Loucy (cell line): ENCODE measurements around the gene LEF1.

Source experiments
- H2AFZ ChIP-seq: fragments of 200-600 bp; sonication (generic); 2 replicates; pipeline ENCODE4 v1.6.0; 2016; ENCODE audit warnings: antibody characterized with exemption, mild to moderate bottlenecking, low read length, moderate library complexity
- H3F3A ChIP-seq: fragments of 200-600 bp; 2 replicates; pipeline ENCODE4 v1.6.0; 2016; ENCODE audit warnings: antibody characterized with exemption, low read depth, mild to moderate bottlenecking
- H3K27me3 ChIP-seq: fragments of 200-600 bp; sonication (generic); 2 replicates; pipeline ENCODE4 v1.6.1; 2014; ENCODE audit warnings: low read length, mild to moderate bottlenecking; ENCODE audit not compliant: insufficient read depth, poor library complexity, severe bottlenecking
- H3K36me3 ChIP-seq: fragments of 200-600 bp; sonication (generic); 2 replicates; pipeline ENCODE4 v1.6.1; 2016; ENCODE audit warnings: low read length; ENCODE audit not compliant: insufficient read depth
- H3K4me1 ChIP-seq: fragments of 200-600 bp; sonication (generic); 2 replicates; pipeline ENCODE4 v1.5.1; 2014; ENCODE audit warnings: low read length, mild to moderate bottlenecking; ENCODE audit not compliant: insufficient read depth, poor library complexity, severe bottlenecking
- H3K4me2 ChIP-seq: fragments of 200-600 bp; sonication (generic); 2 replicates; pipeline ENCODE4 v1.6.0; 2014; ENCODE audit warnings: antibody characterized with exemption, low read length, low read depth, mild to moderate bottlenecking; ENCODE audit not compliant: poor library complexity, severe bottlenecking
- H3K4me3 ChIP-seq: fragments of 200-600 bp; sonication (generic); 2 replicates; pipeline ENCODE4 v1.5.1; 2014; ENCODE audit warnings: low read length, mild to moderate bottlenecking, mixed read lengths; ENCODE audit not compliant: poor library complexity, severe bottlenecking
- H3K79me2 ChIP-seq: fragments of 200-600 bp; sonication (generic); 2 replicates; pipeline ENCODE4 v1.6.1; 2014; ENCODE audit warnings: low read length; ENCODE audit not compliant: insufficient read depth
- H3K9ac ChIP-seq: fragments of 200-600 bp; sonication (generic); 2 replicates; pipeline ENCODE4 v1.6.0; 2014; ENCODE audit warnings: mild to moderate bottlenecking, low read depth, low read length, moderate library complexity; ENCODE audit not compliant: poor library complexity, severe bottlenecking
- H3K9me2 ChIP-seq: fragments of 200-600 bp; sonication (generic); replicated peaks from 2 replicates; pipeline ENCODE4 v1.6.1; 2016; ENCODE audit warnings: low read depth, low read length, mixed read lengths
- H3K9me3 ChIP-seq: fragments of 200-600 bp; sonication (generic); 2 replicates; pipeline ENCODE4 v1.6.1; 2014; ENCODE audit warnings: mild to moderate bottlenecking, antibody characterized with exemption, low read length, low read depth; ENCODE audit not compliant: insufficient read depth
- H4K20me1 ChIP-seq: fragments of 200-600 bp; sonication (generic); 2 replicates; pipeline ENCODE4 v1.6.0; 2014; ENCODE audit warnings: antibody characterized with exemption, low read length, mild to moderate bottlenecking; ENCODE audit not compliant: insufficient read depth, poor library complexity, severe bottlenecking
- EZH2phosphoT487 ChIP-seq: fragments of 200-600 bp; IDR thresholded peaks from 2 replicates; pipeline ENCODE4 v1.6.1; 2018; ENCODE audit warnings: antibody characterized with exemption, mild to moderate bottlenecking, moderate library complexity, borderline replicate concordance
- TF ChIP-seq, protein P1 (sequence below): fragments of 200-600 bp; sonication (generic); conservative IDR thresholded peaks from 2 replicates; pipeline ENCODE4 v1.5.1; 2014; ENCODE audit warnings: mild to moderate bottlenecking, antibody characterized with exemption, low read length

The LEF1 gene

DNA sequence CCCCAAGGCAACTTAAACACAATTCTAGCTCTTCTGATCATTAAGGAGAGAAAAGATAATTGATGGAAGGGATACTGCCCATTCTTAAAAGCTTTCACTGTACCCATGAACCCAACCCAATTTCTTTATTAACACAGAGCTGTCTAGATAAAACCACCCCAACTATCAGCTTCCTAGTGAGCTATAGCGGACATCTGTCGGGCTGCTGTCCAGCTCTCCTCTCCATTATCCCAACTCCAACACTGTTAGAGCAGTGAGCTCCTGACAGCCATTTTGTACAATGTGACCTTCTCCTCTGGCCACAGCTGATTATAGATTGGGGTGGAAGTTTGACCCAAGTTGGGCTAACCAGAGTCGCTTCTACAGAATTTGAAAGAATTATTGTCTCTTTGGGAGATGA, 112.9 kb downstream of the LEF1 start:
- no peaks in the 10 kb centered on the region for H3F3A ChIP-seq

DNA sequence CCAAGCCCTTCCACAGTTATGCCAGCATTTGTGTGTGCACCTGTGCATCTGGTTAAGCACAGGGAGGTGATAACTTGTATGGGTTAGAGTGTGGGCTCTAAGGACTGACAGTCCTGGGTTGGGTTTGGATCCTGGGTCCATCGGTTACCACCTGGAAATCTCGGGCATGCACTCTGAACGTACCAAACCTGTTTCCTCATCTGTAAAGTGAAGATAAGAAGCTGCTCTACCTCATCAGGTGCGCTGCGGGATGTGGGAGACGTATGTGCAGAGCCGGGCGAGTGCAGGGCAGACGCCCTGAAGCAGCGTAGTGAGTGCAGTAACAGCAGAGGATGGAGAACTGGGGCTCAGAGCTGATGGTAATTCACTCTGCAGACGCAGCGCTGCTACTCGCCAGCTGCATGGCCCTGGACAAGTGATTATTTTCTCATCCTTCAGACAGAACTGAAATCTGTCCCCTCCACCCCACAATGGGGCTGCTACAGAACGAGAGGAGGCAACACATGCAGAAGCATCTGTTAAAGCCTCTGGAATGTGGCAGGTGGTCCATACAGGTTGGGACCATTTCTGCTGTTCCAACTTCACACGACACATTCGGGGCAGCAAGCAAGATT, 114.6 kb downstream of the LEF1 start:
- Histone ChIP-seq H3K4me3 (no peak overlapping the region), H3K4me1 (no peaks in the 10 kb centered on the region), H2AFZ (no peak overlapping the region), H4K20me1 (peaks cover 5% of the 10 kb centered on the region), H3K79me2 (peaks cover 3% of the 10 kb centered on the region; the same call in 1 of the 2 replicates), H3K36me3 (peaks cover 93% of the 10 kb centered on the region), H3F3A (no peaks in the 10 kb centered on the region), H3K9ac (no peak overlapping the region), H3K27me3 (no peaks in the 10 kb centered on the region), H3K9me3 (no peaks in the 10 kb centered on the region), H3K9me2 (no peaks in the 10 kb centered on the region), H3K4me2 (no peak overlapping the region)
- TF ChIP-seq EZH2phosphoT487: no peak
- TF ChIP-seq, protein P1, sequence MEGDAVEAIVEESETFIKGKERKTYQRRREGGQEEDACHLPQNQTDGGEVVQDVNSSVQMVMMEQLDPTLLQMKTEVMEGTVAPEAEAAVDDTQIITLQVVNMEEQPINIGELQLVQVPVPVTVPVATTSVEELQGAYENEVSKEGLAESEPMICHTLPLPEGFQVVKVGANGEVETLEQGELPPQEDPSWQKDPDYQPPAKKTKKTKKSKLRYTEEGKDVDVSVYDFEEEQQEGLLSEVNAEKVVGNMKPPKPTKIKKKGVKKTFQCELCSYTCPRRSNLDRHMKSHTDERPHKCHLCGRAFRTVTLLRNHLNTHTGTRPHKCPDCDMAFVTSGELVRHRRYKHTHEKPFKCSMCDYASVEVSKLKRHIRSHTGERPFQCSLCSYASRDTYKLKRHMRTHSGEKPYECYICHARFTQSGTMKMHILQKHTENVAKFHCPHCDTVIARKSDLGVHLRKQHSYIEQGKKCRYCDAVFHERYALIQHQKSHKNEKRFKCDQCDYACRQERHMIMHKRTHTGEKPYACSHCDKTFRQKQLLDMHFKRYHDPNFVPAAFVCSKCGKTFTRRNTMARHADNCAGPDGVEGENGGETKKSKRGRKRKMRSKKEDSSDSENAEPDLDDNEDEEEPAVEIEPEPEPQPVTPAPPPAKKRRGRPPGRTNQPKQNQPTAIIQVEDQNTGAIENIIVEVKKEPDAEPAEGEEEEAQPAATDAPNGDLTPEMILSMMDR: no peak

More for the DNA sequence above, 112.9 kb downstream of the LEF1 start:
- Histone ChIP-seq H3K79me2 (peaks cover 3% of the 10 kb centered on the region; the same call in 1 of the 2 replicates), H4K20me1 (peaks cover 5% of the 10 kb centered on the region), H3K4me2 (no peak overlapping the region), H3K4me1 (no peaks in the 10 kb centered on the region), H3K4me3 (no peak overlapping the region), H3K9me2 (no peaks in the 10 kb centered on the region), H3K27me3 (no peaks in the 10 kb centered on the region), H3K36me3 (peaks cover 95% of the 10 kb centered on the region), H3K9me3 (no peaks in the 10 kb centered on the region), H2AFZ (no peak overlapping the region), H3K9ac (no peak overlapping the region)
- TF ChIP-seq, protein P1: no peak
- TF ChIP-seq EZH2phosphoT487: no peak

DNA sequence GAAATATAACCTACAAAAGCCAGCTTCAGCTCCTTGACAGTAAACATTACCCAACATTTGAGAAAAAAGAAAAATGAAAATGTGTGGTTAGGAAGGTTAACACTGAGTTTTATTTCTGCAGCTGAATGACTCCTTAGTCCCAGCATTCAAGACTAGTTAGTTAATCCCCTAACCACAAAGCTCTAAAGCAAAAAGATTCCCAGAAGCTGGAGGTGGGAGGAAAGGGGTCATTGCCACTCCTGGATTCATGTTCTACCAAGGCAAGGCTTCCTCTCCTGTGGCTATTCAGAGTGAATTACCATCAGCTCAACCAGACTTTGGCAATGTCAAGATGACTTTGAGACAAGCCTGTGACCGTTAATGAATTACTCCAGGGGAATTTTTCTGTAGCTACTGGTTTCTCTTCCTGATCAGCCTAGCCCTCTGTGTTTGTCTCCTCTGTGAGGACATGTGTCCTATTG, 115.5 kb downstream of the LEF1 start:
- Histone ChIP-seq H3K4me2 (no peak overlapping the region), H3K79me2 (peaks cover 3% of the 10 kb centered on the region; the same call in 1 of the 2 replicates), H4K20me1 (peaks cover 5% of the 10 kb centered on the region), H3K9ac (no peak overlapping the region), H3K27me3 (no peaks in the 10 kb centered on the region), H3K4me1 (no peaks in the 10 kb centered on the region), H3K9me3 (no peaks in the 10 kb centered on the region), H3K36me3 (peaks cover 93% of the 10 kb centered on the region), H3F3A (no peaks in the 10 kb centered on the region), H2AFZ (no peak overlapping the region), H3K4me3 (no peak overlapping the region), H3K9me2 (no peaks in the 10 kb centered on the region)
- TF ChIP-seq, protein P1: no peak
- no peak for TF ChIP-seq EZH2phosphoT487
